GM18517 (cell line): ENCODE data around the gene CCDC85C.

Source experiments
- ATAC-seq: cut with Tn5 transposase; IDR thresholded peaks from one replicate; pipeline ENCODE4 v1.9.1; 2021; ENCODE audit warnings: mild to moderate bottlenecking, moderate library complexity; ENCODE audit not compliant: unreplicated experiment

The CCDC85C gene

DNA sequence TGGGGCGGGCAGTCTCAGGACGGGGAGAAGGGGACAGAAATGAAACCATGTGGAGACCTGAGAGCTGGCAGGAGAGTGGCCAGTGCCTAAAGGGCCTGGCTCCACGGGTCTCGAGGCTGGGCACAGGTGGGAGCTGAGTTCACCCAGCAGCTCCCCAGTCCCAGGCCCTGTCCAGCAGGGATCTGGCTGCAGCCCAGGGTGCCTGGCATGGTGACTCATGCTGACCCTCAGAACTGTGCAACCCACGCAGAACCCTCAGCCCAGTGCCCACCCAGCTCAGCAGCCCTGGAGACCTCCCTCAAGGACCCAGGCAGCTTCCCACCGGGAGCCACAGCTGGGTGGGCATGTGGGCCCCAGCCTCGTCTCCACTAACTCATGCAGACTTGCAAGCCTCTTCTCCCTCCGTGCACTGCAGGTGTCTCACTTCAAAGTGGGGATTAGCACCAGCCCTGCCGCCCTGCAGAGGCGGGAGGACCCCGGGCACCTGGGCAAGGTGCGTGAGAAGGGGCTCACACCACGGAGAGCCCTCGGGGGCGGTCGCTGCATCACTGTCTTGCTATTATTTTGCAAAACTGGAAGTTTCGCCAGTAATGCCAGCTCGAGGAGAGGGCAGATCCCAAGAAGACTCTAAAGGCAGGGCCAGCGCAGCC is 76.5 kb downstream of the CCDC85C start:
- no peak for ATAC-seq

DNA sequence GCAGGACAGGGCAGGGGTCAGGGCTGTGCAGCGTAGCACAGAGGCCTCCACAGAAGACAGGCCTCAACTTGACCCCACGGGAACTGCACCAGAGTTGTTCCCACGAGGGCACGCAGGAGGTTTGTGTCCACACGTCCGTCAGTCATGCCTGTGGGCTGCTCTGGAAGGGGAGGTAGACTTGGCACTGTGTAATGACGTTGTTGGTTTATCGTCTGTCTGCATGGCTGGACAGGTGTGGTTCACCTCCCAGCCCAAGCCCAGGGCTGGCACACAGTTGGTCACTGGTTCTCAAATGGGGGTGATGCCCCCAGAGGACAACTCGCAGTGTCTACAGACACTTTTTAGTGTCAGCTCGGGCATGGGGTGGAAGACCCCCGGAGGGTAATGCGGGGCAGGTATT is 77.0 kb downstream of the CCDC85C start:
- no peak for ATAC-seq

DNA sequence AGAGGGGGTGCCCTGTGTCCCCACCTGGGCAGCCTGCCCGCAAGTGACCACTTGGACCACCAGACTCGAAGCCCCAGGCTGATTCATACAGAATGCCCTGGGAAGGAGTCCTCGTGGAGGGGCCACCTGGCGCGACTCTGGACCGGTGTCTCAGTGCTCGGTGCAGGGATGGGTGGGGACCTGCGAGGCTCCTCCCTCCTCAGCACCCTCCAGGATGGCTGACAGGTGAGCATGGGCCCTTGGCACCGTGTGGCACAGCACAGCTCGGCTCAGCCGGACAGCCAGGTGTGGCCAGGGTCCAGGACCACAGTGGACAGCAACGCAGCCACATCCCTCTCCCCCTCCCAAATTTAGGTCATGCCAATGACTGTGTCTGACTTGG is 78.3 kb downstream of the CCDC85C start:
- no peak for ATAC-seq

DNA sequence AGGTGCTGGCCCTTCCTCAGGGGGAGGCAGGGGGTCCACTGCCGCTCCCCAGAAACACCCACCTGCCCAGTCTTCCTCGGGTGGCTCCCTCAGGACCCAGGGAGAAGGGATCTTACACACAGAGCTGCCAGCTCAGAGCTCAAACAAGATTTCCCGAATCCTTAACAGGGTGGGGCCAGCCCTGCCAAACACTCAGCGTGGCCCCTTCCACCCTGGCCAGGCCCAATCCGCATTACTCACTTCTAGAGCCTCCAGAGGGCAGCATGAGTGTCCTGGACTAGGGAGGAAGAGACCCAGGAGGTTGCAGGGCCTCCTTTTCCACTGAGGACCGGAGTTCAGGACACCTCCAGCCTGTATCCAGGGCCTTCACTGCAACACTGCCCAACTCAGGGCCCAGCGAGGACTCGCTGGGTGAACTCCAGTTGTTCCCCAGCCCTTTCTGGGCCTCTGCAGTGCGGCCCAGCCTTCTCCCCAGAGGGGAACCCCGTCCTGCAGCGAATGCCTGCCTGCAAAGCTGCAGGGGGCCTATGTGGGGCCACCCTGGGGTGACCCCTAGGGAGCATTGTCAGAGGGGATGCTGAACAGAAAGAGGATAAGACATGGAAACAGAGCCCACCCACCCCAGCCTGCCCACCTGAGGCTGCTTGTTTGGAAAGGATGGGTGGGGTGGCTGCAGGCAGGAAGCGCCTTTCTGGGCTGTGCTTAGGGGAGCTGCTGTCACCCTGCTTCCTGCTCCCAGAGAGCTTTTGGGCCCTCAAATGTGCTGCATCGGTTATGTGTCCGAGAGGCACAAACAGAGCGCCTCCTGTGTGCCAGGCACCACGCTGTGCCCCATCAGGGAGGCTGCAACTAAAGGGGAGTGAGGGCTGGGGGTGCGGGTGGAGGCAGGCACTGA is 79.0 kb downstream of the CCDC85C start:
- ATAC-seq, result no peak

DNA sequence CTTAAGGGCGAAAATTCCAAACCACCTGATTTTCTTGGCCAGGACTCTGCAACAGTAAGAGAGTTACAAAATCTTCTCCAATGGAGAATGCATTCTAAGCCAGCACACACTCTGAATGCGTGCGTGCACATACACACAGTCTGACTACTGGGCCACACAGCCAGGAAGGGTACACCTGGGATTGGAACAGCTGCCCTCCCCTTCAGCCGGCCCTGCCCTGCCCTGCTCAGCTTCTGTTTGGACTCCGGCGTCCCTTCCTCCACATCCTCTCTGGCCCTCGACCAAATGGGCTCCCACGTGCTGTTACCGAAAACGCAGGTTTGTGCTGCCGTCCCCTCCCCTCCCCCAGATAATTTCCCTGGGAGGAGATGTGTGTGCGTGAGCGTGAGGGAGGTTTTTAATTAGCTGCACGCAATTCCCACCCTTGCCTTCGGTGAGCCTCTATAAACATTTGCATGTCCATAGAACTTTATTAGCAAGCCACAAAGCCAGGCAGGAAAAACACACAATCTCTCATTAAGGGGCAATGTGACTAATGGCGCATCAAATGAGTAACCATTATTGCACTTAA is 79.8 kb downstream of the CCDC85C start:
- no peak for ATAC-seq

DNA sequence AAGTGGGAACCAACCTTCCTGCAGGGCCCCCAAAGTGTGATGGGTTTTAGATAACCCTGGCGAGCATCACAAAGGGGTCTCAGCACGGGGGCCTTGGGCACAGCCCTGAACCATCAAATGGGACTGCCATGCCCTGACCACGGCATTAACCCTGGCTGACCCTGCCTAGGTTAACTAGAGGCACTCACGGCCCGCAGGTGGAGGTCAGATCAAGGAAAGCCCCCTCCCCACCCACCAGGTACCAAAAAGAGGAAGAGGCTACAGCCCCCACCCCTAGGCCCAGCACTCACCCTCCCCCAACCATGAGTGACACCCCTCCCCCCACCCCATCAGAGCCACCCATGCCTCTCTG is 80.3 kb downstream of the CCDC85C start:
- no peak for ATAC-seq

DNA sequence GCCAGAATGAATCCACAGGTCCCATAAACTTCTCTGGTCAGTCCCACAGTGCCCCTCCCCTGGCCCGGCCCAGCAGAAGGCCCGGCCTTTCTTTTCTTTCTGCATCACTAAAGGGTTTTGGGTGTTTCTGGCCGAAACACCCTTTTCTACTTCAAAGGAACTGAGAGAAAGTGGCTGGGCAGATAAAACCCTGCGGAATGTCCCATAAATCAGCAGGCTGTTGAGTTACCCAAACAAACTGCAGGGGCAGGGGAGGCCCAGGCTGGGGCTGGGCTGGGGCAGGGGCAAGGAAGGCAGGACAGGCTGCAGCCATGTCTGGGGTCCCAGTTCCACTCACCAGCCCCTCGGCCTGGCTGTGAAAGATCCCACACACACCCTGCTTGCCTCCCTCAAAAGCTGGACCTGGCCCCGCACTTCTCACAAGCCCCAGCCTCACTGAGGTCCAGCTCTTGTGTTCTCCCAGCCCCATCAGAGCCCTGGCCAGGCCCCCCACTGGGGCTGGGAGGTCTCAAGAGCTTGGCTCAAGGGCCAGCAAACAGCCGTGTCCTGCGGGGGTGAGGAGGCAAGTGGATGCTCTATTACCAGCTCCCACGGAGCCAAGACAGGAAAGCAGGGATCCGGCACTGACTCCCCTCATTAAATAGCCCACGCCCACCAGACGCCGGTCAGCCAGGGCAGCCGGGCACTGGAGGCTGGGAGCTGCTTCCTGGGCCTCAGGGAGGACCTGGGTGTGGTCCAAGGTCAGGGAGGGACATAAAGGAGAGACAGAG is 80.9 kb downstream of the CCDC85C start:
- ATAC-seq, result no peak

DNA sequence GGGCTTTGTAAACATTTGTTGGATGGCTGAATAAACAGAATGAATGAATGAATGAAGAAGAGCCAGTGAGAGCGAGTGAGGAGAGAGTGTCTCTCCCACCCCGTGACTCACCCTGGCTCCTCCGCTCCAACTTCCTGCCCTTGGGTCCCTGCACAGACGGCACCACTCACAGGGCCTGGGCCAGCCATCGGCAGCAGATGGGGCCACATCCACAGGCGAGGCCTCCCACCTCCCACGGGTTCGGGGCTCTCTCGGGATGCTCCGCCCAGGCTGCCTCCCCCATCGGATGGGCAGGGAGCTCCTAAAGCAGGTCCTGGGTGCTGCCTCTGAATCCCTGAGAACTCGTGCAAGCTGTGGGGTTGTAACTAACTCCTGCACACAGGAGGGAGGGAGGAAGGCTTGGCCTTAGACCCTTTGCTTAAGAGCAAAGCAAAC is 81.5 kb downstream of the CCDC85C start:
- no peak for ATAC-seq

DNA sequence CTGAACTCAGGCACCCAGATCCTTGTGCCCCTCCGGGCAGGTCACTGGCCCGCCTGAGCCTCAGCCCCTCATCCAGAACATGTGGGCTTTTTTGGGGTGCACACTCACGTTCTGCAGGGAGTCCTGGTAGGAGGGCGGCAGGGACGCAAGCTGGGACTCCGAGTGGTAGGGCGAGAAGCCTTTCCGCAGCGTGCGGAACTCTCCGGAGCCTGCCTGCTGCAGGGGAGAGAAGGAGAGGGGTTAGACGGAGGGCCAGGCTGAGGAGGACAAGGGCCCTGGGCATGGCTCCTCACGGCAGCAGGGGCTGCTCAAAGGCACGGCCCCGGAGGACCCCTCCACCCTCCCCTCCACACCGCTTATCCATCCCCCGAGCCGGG is 82.0 kb downstream of the CCDC85C start:
- no peak for ATAC-seq

DNA sequence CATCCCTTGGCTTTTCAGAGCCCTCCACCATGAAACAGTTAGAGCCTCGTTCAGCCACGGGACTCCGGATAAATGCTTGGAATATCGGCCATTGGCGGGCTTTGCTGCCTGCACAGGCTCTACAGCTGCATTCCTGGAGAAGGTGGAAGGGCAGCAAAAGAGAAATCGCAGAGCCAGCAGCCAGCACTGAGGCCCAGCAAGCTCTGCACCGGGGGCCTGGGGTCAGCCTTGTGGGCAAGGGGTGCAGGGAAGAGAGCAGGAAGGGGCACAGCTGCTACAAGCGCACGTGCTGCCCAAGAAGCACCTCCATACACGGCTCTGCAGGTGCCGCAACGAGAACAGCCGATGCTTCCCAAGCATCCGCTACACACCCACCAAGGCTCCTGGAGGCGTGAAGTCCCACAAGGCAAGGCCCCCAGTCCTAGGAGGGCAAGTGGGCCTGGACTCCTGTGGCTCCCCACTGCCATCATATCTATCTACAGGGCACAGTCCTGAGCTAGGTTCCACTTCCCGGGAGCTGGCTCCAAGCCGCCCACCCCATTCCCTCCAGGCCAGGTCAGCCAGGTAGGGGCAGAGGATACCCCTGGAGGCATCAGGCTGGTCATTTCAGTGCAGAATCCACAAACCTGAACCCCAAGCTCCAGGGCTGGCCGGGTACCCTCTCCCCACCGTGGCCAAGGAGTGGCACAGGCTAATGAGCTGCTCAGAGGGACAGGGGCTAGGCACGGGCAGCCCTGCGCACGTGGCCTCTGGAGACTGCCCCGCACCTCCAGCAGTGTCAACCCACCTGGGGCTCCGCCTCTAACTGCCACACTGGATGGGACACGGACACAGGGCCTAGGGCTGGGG is 82.6 kb downstream of the CCDC85C start:
- no peak for ATAC-seq

DNA sequence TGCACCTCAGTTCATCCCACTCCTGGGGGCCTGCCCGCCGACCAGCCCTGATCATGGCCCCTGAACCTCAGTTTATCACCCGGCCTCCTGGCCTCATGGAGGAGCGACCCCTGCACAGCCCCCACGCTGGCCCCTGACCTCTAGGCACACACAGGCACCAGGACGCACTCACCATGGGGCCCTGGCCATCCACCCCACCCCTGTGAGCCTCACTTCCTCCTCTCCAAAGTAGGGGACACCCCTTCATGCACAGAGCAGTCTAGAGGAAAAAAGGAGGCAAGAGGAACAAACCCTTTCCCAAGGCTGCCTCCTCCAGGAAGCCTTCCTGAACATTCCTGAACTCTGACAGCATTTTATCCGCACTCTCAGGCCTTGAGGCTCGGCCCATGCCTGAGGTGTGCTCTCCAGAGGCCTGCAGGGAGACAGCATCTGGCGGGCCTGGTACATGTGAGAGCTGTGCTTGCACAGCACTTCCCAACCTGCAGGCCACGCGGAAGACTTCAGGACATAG is 83.4 kb downstream of the CCDC85C start:
- no peak for ATAC-seq

DNA sequence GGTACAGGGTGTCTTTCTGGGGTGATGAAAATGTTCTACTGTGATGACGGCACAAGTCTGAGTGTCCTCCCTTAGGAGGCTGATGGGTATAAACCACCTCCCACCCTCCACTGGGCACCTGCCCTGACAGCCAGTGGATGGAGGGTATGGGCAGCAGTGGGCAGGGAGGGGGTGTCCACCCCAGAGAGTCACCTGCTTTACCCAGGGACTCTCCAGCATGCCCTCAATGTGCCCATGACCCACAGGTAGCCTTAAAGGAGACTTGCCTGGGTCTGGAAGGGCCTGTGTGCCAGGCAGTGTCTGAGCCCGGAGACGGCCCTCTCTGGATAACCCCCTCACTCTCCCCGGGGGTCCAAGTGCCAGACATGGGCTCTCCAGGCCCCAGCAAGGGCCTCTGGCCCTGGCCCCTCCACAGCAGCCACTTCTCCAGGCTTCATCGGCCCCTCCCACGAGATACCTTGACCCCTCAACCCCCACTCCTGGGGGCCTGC is 84.0 kb downstream of the CCDC85C start:
- no peak for ATAC-seq

DNA sequence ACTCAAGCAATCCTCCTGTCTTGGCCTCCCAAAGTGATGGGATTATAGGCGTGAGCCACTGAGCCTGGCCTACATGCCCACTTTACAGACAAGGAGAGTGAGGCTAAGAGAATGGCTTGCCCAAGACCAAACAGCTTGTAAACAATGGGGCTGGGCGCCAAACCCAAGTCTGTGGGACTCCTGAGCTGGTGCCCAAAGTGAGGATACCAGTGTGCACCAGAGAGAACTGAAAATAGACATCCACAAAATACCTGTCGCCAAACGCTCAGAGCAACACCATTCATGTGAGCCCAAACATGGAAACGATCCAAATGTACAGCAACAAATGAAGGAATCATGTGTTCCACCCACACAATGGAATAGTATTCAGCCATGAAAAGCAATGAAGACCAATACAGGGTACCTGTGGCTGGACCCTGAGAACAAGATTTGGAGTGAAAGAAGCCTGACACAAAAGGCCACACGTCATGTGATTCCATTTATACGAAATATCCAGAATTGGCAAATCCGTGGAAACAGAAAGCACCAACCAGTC is 84.6 kb downstream of the CCDC85C start:
- ATAC-seq, result no peak

DNA sequence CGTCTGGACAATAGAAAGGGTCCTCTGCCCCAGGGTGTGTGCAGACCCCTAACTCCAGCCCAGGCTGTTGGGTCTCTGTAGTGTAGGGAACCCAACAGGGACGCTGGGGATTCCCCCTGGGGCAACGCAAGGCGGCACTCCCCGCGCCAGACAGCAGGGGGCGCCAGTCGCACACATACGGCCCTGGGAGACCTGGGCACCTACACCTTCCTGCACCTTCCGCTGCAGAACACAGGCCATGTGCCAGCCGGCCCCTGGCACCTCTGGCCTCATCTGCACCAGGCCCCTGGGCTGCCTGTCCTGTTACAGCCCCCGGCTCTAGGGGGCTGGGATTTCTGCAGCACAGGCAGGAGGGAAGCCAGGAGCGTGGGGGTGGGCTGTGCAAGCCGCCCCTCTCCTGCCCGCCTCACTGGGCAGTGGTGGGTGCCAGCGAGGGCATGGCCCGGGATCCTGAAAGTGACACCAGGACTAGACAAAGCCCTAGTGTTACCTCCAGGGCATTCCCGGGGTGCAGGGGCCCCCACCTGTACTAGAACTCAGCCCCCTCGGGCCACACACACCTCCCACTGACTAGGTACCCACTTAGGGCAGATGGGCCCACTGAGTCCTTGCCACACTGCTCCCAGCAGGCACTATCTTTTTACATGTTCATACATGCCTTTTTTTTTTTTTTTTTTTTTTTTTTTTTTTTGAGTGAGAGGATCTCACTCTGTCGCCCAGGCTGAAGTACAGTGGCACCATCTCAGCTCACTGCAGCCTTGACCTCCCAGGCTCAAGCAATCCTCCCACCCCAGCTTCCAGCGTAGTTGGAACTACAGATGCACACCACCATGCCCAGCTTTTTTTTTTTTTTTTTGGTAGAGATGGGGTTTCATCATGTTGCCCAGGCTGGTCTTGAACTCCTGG is 85.3 kb downstream of the CCDC85C start:
- peak; percentile 64 for ATAC-seq

DNA sequence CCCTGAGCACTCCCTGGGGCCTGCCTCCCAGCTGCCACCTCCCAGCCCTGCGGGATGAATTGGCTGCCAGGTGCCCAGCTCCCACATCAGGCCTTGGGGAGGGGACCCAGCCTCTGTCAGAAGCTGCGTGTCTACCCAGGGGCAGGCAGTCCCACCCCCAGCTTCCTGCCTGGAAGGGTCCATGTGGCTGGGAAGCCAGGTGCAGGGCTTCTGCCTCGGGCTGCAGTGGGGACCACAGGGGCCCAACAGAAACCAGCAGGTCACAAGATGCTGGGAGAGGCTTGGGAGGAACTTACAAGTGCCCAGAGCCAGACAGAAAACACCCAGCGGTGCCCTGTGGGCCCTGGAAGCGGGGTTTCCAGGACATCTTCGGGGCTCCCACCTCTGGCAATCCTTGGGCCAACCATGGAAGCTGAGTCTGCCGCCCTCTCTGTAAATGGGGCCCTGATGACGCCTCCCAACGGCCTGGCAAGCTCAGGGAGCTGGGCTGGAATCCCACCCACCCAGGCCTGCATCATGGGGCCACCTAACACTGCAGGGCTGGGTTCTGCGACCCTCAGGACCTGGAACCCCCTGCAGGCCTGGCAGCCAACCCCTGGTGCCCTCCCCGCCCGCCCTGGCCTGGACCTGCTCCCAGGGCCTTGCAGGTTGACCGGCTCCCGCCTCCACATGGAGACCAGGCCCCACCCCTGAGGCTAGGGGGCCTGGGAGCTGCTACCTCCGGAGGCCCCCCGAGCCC is 86.2 kb downstream of the CCDC85C start:
- ATAC-seq, result peak; percentile 6

DNA sequence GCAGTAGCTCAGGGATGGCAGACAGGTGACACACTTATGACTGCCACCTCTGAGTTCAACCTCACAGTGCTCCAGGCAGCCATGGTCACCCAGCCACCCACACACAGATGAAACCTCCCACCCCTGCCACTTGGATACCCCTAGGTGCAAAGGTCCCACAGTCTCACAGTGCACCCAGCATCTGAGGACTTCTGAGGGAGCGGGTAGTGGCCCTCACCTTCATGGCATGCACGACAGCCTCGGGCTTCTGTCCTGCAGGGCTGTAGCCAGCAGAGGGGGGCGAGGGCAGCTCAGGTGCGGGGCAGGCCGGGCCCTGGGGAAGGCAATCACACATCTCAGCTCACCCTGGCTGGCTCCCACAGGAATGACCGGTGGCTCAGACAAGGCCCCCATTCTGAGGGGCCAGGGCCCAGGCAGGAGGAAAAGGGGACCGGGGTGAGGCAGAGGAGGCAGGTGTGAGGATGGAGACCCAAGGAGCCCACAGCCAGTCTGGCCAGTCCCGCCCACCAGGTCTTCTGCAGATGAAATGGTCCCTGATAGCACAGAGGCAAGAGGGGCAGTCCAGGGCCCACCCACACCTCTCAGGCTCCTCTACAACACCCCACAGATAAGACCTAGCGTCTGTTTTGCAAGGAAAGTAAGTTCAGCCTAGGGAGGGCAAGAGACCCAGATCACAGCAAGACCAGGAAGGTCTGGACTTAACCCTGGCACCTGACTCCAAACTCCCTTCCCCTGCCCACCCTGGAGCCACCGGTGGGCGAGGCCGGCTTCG is 87.0 kb downstream of the CCDC85C start:
- no peak for ATAC-seq

DNA sequence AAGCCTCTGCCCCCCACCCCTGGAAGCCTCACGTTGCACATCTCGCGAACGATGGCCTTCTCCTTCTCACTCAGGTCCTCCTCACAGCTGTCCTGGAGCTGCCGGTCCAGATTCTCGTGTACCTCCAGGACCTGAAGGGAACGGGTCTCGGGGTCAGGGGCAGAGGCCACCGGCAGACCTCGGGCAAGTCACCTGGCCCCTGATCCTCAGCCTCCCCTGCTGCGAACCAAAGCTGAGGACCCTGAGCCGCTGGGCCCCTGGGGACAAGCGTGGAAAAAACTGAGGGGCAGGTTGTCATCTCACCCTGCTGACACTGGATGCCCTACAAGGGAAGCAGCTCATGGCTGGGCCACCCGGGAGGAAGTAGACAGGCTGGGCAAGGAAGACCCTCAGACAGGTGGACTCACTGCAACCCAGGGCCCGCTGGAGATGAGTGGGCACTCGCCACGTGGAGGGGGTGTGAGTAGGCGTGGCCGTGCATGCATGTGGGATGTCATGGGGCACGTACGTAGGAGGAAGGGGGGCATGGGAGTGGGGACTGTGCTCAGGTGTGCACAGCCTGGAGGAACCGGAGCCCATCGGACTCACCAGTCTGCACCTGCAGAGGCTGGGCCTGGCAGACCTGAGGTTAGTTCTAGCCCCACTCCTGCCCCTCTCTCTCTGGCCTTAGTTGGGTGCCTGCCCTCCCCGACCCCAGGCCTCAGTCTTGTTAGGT is 87.7 kb downstream of the CCDC85C start:
- ATAC-seq, result no peak
